ENCODE data around the gene PTGES3. TPM values are rescaled to one million over a fixed set of nuclear protein-coding genes. Genes with fewer than 3 reads are reported as not detected.

The PTGES3 gene
- polyA plus RNA-seq, 1 donor from 2014 or later, result 109 TPM

DNA sequence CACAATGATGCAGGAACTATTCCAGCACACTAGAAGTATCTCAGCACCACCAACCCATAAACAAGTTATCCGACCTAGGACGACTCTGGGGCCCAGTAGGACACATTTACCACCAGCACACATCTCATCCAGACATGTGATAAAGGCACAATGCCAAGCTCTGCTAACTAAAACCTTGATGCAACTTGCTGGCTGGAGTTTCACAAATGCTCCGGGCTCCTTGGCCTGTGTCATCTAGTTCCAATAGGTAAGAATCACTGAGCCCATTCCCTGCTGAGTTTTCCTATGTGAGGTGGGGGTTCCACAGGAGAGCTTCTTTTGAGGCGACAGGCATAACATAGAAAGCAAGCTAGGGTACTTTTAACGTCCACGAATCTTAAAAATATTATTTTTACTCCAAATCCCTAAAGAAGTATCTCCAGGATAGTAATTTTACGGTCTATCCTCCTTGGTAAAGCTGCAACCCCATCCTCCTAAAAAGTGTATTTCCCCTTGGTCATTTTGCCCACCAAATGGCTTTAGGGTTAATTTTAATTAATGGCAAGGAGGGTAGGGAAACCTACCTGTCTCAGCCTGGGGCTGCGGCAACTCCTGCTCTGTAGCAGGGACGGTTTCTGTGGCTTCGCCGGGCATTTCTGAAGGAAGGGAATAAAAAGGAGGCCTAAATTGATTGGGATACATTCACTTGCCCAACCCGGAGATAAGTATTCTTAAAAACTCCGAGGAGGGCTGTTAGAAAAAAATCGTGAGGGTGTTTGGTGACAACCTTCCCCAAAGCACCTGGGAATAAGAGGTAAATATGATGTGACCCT is 36.0 kb upstream of the PTGES3 start:
- no peaks in the 10 kb centered on the region for H4K20me1 ChIP-seq (ENCODE audit: insufficient read depth)
- TF ChIP-seq SMC3 (conservative IDR thresholded peaks at IDR 0.05; ENCODE audit: poor library complexity), result no peak
- TF ChIP-seq MXI1 (conservative IDR thresholded peaks at IDR 0.05; ENCODE audit: poor library complexity, severe bottlenecking), result no peak
- no peak for TF ChIP-seq EZH2 (IDR thresholded peaks at IDR 0.05; ENCODE audit: borderline replicate concordance, insufficient read depth, low read length, poor library complexity, severe bottlenecking)
- TF ChIP-seq EP300 (conservative IDR thresholded peaks at IDR 0.05; ENCODE audit: poor library complexity, severe bottlenecking), result no peak
- TF ChIP-seq TAF1 (IDR thresholded peaks at IDR 0.05; ENCODE audit: low read depth), result no peak
- no peak for TF ChIP-seq POLR2AphosphoS5 (IDR thresholded peaks at IDR 0.05)
- TF ChIP-seq REST (IDR thresholded peaks at IDR 0.05; ENCODE audit: borderline replicate concordance), result no peak
- no peak for TF ChIP-seq RAD21 (conservative IDR thresholded peaks at IDR 0.05)
- TF ChIP-seq, protein P1, sequence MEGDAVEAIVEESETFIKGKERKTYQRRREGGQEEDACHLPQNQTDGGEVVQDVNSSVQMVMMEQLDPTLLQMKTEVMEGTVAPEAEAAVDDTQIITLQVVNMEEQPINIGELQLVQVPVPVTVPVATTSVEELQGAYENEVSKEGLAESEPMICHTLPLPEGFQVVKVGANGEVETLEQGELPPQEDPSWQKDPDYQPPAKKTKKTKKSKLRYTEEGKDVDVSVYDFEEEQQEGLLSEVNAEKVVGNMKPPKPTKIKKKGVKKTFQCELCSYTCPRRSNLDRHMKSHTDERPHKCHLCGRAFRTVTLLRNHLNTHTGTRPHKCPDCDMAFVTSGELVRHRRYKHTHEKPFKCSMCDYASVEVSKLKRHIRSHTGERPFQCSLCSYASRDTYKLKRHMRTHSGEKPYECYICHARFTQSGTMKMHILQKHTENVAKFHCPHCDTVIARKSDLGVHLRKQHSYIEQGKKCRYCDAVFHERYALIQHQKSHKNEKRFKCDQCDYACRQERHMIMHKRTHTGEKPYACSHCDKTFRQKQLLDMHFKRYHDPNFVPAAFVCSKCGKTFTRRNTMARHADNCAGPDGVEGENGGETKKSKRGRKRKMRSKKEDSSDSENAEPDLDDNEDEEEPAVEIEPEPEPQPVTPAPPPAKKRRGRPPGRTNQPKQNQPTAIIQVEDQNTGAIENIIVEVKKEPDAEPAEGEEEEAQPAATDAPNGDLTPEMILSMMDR (IDR thresholded peaks at IDR 0.05; ENCODE audit: poor library complexity, severe bottlenecking), result no peak
- no peaks in the 10 kb centered on the region for H3K9me2 ChIP-seq (ENCODE audit: insufficient read depth, low read length)
- peak overlapping the region; percentile 11 for H2AFZ ChIP-seq (ENCODE audit: low read depth, low read length)
- H3K36me3 ChIP-seq (ENCODE audit: insufficient read depth, low read length), result no peaks in the 10 kb centered on the region
- no peaks in the 10 kb centered on the region for H3K27me3 ChIP-seq (ENCODE audit: insufficient read depth, low read depth, low read length)
- H3K9me3 ChIP-seq (ENCODE audit: low read length), result no peaks in the 10 kb centered on the region
- H3F3A ChIP-seq (ENCODE audit: insufficient read depth, low read length, poor library complexity, severe bottlenecking), result no peaks in the 10 kb centered on the region
- peak overlapping the region; percentile 90 for H3K9ac ChIP-seq (ENCODE audit: low read length)
- H3K4me3 ChIP-seq (ENCODE audit: low read length), result peak overlapping the region; percentile 75
- peak overlapping the region; percentile 88 for H3K4me2 ChIP-seq (ENCODE audit: low read length)
- peaks cover 56% of the 10 kb centered on the region for H3K79me2 ChIP-seq (replicated peaks; ENCODE audit: insufficient read depth, low read length)
- peak overlapping the region; percentile 86 for H3K27ac ChIP-seq (ENCODE audit: low read length)

- Histone ChIP-seq H3K9ac (ENCODE audit: low read length) (no peak overlapping the region), H3K27ac (ENCODE audit: low read length) (no peak overlapping the region), H3K27me3 (ENCODE audit: insufficient read depth, low read depth, low read length) (no peaks in the 10 kb centered on the region), H2AFZ (ENCODE audit: low read depth, low read length) (no peak overlapping the region), H3F3A (ENCODE audit: insufficient read depth, low read length, poor library complexity, severe bottlenecking) (no peaks in the 10 kb centered on the region), H3K4me2 (ENCODE audit: low read length) (peak overlapping the region; percentile 88), H4K20me1 (ENCODE audit: insufficient read depth) (no peaks in the 10 kb centered on the region), H3K9me3 (ENCODE audit: low read length) (no peaks in the 10 kb centered on the region), H3K36me3 (ENCODE audit: insufficient read depth, low read length) (no peaks in the 10 kb centered on the region), H3K9me2 (ENCODE audit: insufficient read depth, low read length) (no peaks in the 10 kb centered on the region), H3K79me2 (replicated peaks; ENCODE audit: insufficient read depth, low read length) (peaks cover 61% of the 10 kb centered on the region), H3K4me3 (ENCODE audit: low read length) (peak overlapping the region; percentile 75)
- no peak for TF ChIP-seq EZH2 (IDR thresholded peaks at IDR 0.05; ENCODE audit: borderline replicate concordance, insufficient read depth, low read length, poor library complexity, severe bottlenecking)
- TF ChIP-seq SMC3 (conservative IDR thresholded peaks at IDR 0.05; ENCODE audit: poor library complexity), result no peak
- no peak for TF ChIP-seq MXI1 (conservative IDR thresholded peaks at IDR 0.05; ENCODE audit: poor library complexity, severe bottlenecking)
- no peak for TF ChIP-seq TAF1 (IDR thresholded peaks at IDR 0.05; ENCODE audit: low read depth)
Measured at GRCh38 chr12:56723352-56723751, 35.3 kb upstream of the PTGES3 start.
